HEK293 (cell line): ENCODE measurements around the gene FRAS1.

Experiments used
- CTCF ChIA-PET: fragments of 350-600 bp; formaldehyde crosslinking; extraction: SDS; loops from one replicate; lab custom pipeline; 2021; ENCODE audit warnings: antibody characterized with exemption; lab: Yijun Ruan, JAX
- POLR2A ChIA-PET: fragments of 300-600 bp; formaldehyde crosslinking; extraction: SDS; loops from one replicate; lab custom pipeline; 2020; ENCODE audit warnings: antibody characterized with exemption, inconsistent platforms; lab: Yijun Ruan, JAX
- H3K27ac ChIP-seq: fragments of 200-500 bp; sonication (Bioruptor generic); 2 replicates; pipeline ENCODE4 v1.5.1; 2014; ENCODE audit warnings: low read depth, low read length, control low read depth, inconsistent platforms; ENCODE audit errors: extremely low read depth
- H3K36me3 ChIP-seq, 2 experiments: fragments of 200-500 bp in 1 of 2; sonication (Bioruptor generic) in 1 of 2; 1 replicate in 1 of 2; 2 replicates in 1 of 2; pipeline ENCODE4 v1.5.1; 2014 to 2017; ENCODE audit warnings: inconsistent platforms in 2 of 2, low read length in 2 of 2; ENCODE audit not compliant: control insufficient read depth in 2 of 2, insufficient read depth in 1 of 2
- H3K4me1 ChIP-seq: fragments of 200-500 bp; sonication (Bioruptor generic); 2 replicates; pipeline ENCODE4 v1.5.1; 2014; ENCODE audit warnings: mild to moderate bottlenecking, low read length, inconsistent platforms; ENCODE audit not compliant: control insufficient read depth, insufficient read depth
- H3K4me3 ChIP-seq: 2 replicates; pipeline ENCODE4 v1.5.1; 2011; ENCODE audit warnings: low read depth, mild to moderate bottlenecking, control low read depth, low read length, moderate library complexity
- H3K9me3 ChIP-seq: fragments of 200-500 bp; sonication (Bioruptor generic); 2 replicates; pipeline ENCODE4 v1.5.1; 2014; ENCODE audit warnings: low read depth, low read length, inconsistent platforms; ENCODE audit not compliant: control insufficient read depth, insufficient read depth
- BCL11A ChIP-seq: fragments of 450-650 bp; formaldehyde crosslinking; IDR thresholded peaks from 2 replicates; pipeline ENCODE4 v1.5.1; 2016; ENCODE audit warnings: low read depth, missing biosample characterization, missing genetic modification characterization
- CTCF ChIP-seq: fragments of 450-650 bp; formaldehyde crosslinking; IDR thresholded peaks from 2 replicates; pipeline ENCODE4 v1.5.1; 2016; ENCODE audit warnings: missing biosample characterization, missing genetic modification characterization
- RBAK ChIP-seq: fragments of 450-650 bp; formaldehyde crosslinking; IDR thresholded peaks from 2 replicates; pipeline ENCODE4 v1.5.1; 2016; ENCODE audit warnings: missing biosample characterization, missing genetic modification characterization
- ZBTB17 ChIP-seq: fragments of 450-650 bp; formaldehyde crosslinking; IDR thresholded peaks from 2 replicates; pipeline ENCODE4 v1.5.1; 2016; ENCODE audit warnings: missing biosample characterization, missing genetic modification characterization
- ZBTB6 ChIP-seq: fragments of 450-650 bp; formaldehyde crosslinking; IDR thresholded peaks from 2 replicates; pipeline ENCODE4 v1.5.1; 2017; ENCODE audit warnings: missing biosample characterization, missing genetic modification characterization
- ZNF157 ChIP-seq: fragments of 450-650 bp; formaldehyde crosslinking; IDR thresholded peaks from 2 replicates; pipeline ENCODE4 v1.5.1; 2016; ENCODE audit warnings: missing biosample characterization, missing genetic modification characterization
- ZNF2 ChIP-seq: fragments of 450-650 bp; formaldehyde crosslinking; IDR thresholded peaks from 2 replicates; pipeline ENCODE4 v1.5.1; 2016; ENCODE audit warnings: missing biosample characterization, missing genetic modification characterization
- ZNF223 ChIP-seq: fragments of 450-650 bp; formaldehyde crosslinking; IDR thresholded peaks from 2 replicates; pipeline ENCODE4 v1.5.1; 2016; ENCODE audit warnings: missing biosample characterization, missing genetic modification characterization
- ZNF266 ChIP-seq: fragments of 450-650 bp; formaldehyde crosslinking; IDR thresholded peaks from 2 replicates; pipeline ENCODE4 v1.5.1; 2016; ENCODE audit warnings: missing biosample characterization, missing genetic modification characterization, low read depth
- ZNF311 ChIP-seq: fragments of 450-650 bp; formaldehyde crosslinking; IDR thresholded peaks from 2 replicates; pipeline ENCODE4 v1.5.1; 2017; ENCODE audit warnings: missing biosample characterization, missing genetic modification characterization, borderline replicate concordance
- ZNF341 ChIP-seq: fragments of 450-650 bp; formaldehyde crosslinking; IDR thresholded peaks from 2 replicates; pipeline ENCODE4; 2016; ENCODE audit warnings: low read depth, missing biosample characterization, missing genetic modification characterization
- ZNF350 ChIP-seq: fragments of 450-650 bp; formaldehyde crosslinking; IDR thresholded peaks from 2 replicates; pipeline ENCODE4 v1.5.0; 2017; ENCODE audit warnings: missing biosample characterization, mild to moderate bottlenecking, missing genetic modification characterization
- ZNF362 ChIP-seq: fragments of 450-650 bp; formaldehyde crosslinking; IDR thresholded peaks from 2 replicates; pipeline ENCODE4 v1.5.1; 2016; ENCODE audit warnings: missing biosample characterization, missing genetic modification characterization
- ZNF391 ChIP-seq: fragments of 450-650 bp; formaldehyde crosslinking; IDR thresholded peaks from 2 replicates; pipeline ENCODE4 v1.5.1; 2016; ENCODE audit warnings: low read depth, missing biosample characterization, missing genetic modification characterization, borderline replicate concordance
- ZNF394 ChIP-seq: fragments of 450-650 bp; formaldehyde crosslinking; IDR thresholded peaks from 2 replicates; pipeline ENCODE4 v1.5.1; 2016; ENCODE audit warnings: missing biosample characterization, missing genetic modification characterization, mild to moderate bottlenecking, moderate library complexity, borderline replicate concordance
- ZNF48 ChIP-seq: fragments of 450-650 bp; formaldehyde crosslinking; IDR thresholded peaks from 2 replicates; pipeline ENCODE4 v1.5.1; 2016; ENCODE audit warnings: missing biosample characterization, missing genetic modification characterization
- ZNF600 ChIP-seq: fragments of 450-650 bp; formaldehyde crosslinking; IDR thresholded peaks from 2 replicates; pipeline ENCODE4 v1.5.1; 2016; ENCODE audit warnings: missing biosample characterization, missing genetic modification characterization
- ZNF768 ChIP-seq: fragments of 450-650 bp; formaldehyde crosslinking; IDR thresholded peaks from 2 replicates; pipeline ENCODE4 v1.5.1; 2018; ENCODE audit warnings: missing biosample characterization, mild to moderate bottlenecking, missing genetic modification characterization
- ZSCAN30 ChIP-seq: fragments of 450-650 bp; IDR thresholded peaks from 2 replicates; pipeline ENCODE4 v1.5.1; 2018; ENCODE audit warnings: missing biosample characterization, mild to moderate bottlenecking, missing genetic modification characterization, moderate library complexity
- TF ChIP-seq, protein P1 (sequence below): fragments of 450-650 bp; formaldehyde crosslinking; IDR thresholded peaks from 2 replicates; pipeline ENCODE4 v1.5.1; 2016; ENCODE audit warnings: missing biosample characterization, missing genetic modification characterization

The FRAS1 gene

DNA sequence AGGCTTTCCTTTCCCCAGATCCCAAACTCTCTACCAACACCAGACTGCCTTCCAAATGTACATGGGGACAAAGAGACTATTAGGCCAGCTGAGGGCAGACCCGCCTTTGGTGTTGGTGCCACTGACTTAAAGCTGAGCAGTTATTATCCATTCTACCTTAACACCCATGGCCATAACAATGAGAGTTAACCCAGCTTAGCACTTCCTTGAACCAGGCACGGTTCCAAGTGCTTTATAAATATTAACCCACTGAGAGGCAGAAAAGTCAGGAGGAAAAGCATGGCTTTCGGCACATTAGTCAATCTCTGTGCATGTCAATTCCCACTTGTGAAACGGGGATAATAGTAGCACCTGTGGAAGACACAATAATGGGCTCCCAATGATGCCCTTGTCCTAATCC is 251.4 kb downstream of the FRAS1 start:
- POLR2A ChIA-PET = no interaction called here
- Histone ChIP-seq H3K4me3 (no peak overlapping the region), H3K36me3 (peaks cover 0 to 14% of the 10 kb centered on the region in 2 experiments; a peak in 1 of 3 replicates), H3K27ac (no peak overlapping the region), H3K4me1 (no peaks in the 10 kb centered on the region), H3K9me3 (no peaks in the 10 kb centered on the region)
- TF ChIP-seq, protein P1, sequence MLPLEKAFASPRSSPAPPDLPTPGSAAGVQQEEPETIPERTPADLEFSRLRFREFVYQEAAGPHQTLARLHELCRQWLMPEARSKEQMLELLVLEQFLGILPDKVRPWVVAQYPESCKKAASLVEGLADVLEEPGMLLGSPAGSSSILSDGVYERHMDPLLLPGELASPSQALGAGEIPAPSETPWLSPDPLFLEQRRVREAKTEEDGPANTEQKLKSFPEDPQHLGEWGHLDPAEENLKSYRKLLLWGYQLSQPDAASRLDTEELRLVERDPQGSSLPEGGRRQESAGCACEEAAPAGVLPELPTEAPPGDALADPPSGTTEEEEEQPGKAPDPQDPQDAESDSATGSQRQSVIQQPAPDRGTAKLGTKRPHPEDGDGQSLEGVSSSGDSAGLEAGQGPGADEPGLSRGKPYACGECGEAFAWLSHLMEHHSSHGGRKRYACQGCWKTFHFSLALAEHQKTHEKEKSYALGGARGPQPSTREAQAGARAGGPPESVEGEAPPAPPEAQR (tag by site-specific recombination) = no peak
- TF ChIP-seq ZNF157 (tag by site-specific recombination) (no peak), ZNF341 (tag by site-specific recombination) (no peak), ZNF223 (tag by site-specific recombination) (no peak), ZSCAN30 (tag by site-specific recombination) (no peak)
- CTCF ChIA-PET = interaction anchor here (0.6 kb wide), 1 partner anchor 182 kb away, joined by 3 read pairs; no protein-coding TSS in a partner anchor

DNA sequence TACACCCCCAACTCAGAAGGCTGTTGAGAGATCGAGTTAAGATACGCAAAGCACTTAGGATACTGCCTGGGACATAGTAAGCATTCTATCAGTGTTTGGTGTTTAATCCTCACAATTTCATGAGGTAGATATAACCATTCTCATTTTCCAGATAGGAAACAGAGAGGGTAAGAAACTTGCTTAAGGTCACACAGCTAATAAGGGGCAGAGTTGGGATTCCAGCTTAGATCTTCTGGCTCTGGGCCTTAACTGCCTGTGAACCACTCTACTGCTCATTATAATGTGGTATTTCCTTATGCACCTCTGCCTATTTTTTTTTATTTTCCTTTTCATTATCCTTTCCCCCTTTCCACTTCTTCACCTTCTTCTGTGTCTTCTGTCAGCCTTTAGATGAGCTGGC is 252.2 kb downstream of the FRAS1 start:
- POLR2A ChIA-PET = no interaction called here
- H3K36me3 ChIP-seq = peaks cover 0 to 14% of the 10 kb centered on the region in 2 experiments; a peak in 1 of 3 replicates

More for the DNA sequence above, 252.2 kb downstream of the FRAS1 start:
- TF ChIP-seq ZNF2 (no peak), ZBTB17 (no peak), ZNF311 (no peak), ZNF350 (tag by site-specific recombination) (no peak), ZNF394 (tag by site-specific recombination) (no peak), ZBTB6 (tag by site-specific recombination) (no peak), RBAK (tag by site-specific recombination) (no peak), ZNF266 (tag by site-specific recombination) (no peak), BCL11A (tag by site-specific recombination) (no peak), ZNF48 (no peak), CTCF (tag by site-specific recombination) (no peak), ZNF600 (no peak), ZNF768 (no peak), ZNF362 (tag by site-specific recombination) (no peak), ZNF391 (no peak)
- no peaks in the 10 kb centered on the region for H3K4me1 ChIP-seq
- no peaks in the 10 kb centered on the region for H3K9me3 ChIP-seq
- no peak overlapping the region for H3K4me3 ChIP-seq
- CTCF ChIA-PET = no interaction called here
- no peak overlapping the region for H3K27ac ChIP-seq
